Adrenal gland (tissue), 12 donors: ENCODE measurements around the gene RGS8. TPM values are rescaled to one million over a fixed set of nuclear protein-coding genes. Genes with fewer than 3 reads are reported as not detected.

Source experiments
- DNase-seq, 7 donors: peaks; one replicate each; pipeline ENCODE4 v3.0.0-alpha.2; 2019 to 2020
- H3K27ac ChIP-seq, 5 donors: fragments of 200-600 bp; sonication (generic) in 4 of 5; 1 replicate in 3 of 5; 2 replicates in 2 of 5; pipeline versions ENCODE4 v1.5.1 to v1.8.0; 2016 to 2020; ENCODE audit warnings: mild to moderate bottlenecking in 1 of 5
- H3K27me3 ChIP-seq: fragments of 200-600 bp; 2 replicates; pipeline ENCODE4 v1.8.0; 2021
- H3K36me3 ChIP-seq, 2 donors: fragments of 200-600 bp; replicated peaks in 1 of 2; 1 replicate in 1 of 2; 2 replicates in 1 of 2; pipeline versions ENCODE4 v1.5.1 to v1.8.0; 2018 to 2022
- H3K4me1 ChIP-seq, 2 donors: fragments of 200-600 bp; replicated peaks in 1 of 2; 1 replicate in 1 of 2; 2 replicates in 1 of 2; pipeline versions ENCODE4 v1.5.1 to v1.8.0; 2018 to 2021
- H3K4me3 ChIP-seq, 4 donors: fragments of 200-600 bp; sonication (generic) in 3 of 4; one replicate each; pipeline ENCODE4 v1.5.1; 2016 to 2018
- H3K9me3 ChIP-seq, 3 donors: fragments of 200-600 bp; sonication (generic) in 1 of 3; replicated peaks in 1 of 3; 1 replicate in 2 of 3; 2 replicates in 1 of 3; pipeline versions ENCODE4 v1.5.1 to v1.8.0; 2016 to 2021
- CTCF ChIP-seq, 6 experiments: fragments of 450-650 bp in 4 of 6; fragments of 200-600 bp in 2 of 6; sonication (generic) in 1 of 6; IDR thresholded peaks; 1 replicate in 5 of 6; 2 replicates in 1 of 6; pipeline versions ENCODE4 v1.5.1 to v1.8.0; 2016 to 2021; ENCODE audit warnings: antibody characterized with exemption in 6 of 6, mild to moderate bottlenecking in 2 of 6, moderate library complexity in 1 of 6
- POLR2A ChIP-seq, 2 donors: fragments of 450-650 bp; IDR thresholded peaks; one replicate each; pipeline ENCODE4 v1.6.1; 2017; ENCODE audit warnings: antibody characterized with exemption in 2 of 2, mild to moderate bottlenecking in 2 of 2, moderate library complexity in 1 of 2
- WGBS, 4 donors: extraction: QIAGEN DNeasy Blood & Tissue Kit in 2 of 4; methylation state at CpG; one replicate each; pipeline versions ENCODE4 v1.1.5 to v1.1.7; 2013 to 2017; 5-methylcytosine and 5-hydroxymethylcytosine counted together
- intact Hi-C, 2 donors: fragments of 100-400 bp; cut with DNase I; formaldehyde crosslinking; loops; one replicate each; pipeline versions ENCODE4 v1.14.1 to v1.15.0; 2022 to 2023
- polyA plus RNA-seq, 3 donors: library from polyadenylated mRNA; stranded (reverse); fragments of 200-250 nt in 2 of 3; fragments of 350-450 nt in 1 of 3; fragmentation: Illumina TruSeq in 1 of 3; extraction: RNeasy Lipid Tissue Mini Kit (QIAGEN cat#74804) in 1 of 3; gene quantifications; one replicate each; pipeline ENCODE4 v1.2.3, GENCODE V29; 2013 to 2014
- total RNA-seq, 9 donors: library from RNA; depleted of rRNA in 4 of 9; stranded (reverse); fragments of >200 nt in 4 of 9; fragments of 120-200 nt in 1 of 9; fragmentation: NEBNext Ultra II Directional in 1 of 9; extraction: Animal tissue kit (Norgen Biotek cat#: 25700) in 1 of 9; gene quantifications; one replicate each; pipeline versions ENCODE4 v1.1.0 to v1.2.4, GENCODE V29; 2013 to 2023
- donor health status: healthy with polysubstance abuse.
- donor health status: Bipolar disorder and iron deficiency.
- donor health status: DM: yes; HTN: yes; CAD: no.
- donor health status: DM: no; HTN: no; CAD: no.
- donor health status: DM: no; HTN: no; CAD: no.
- donor health status: DM: yes; HTN: yes; CAD: no.

RGS8 gene
- total and polyA plus RNA-seq, 12 donors = 0.40 to 11.8 (median 1.2) TPM

GRCh38 chr1:182666706-182667105, 17.7 kb downstream of the RGS8 start:
- Histone ChIP-seq H3K9me3 (no peaks in the 10 kb centered on the region), H3K27ac (no peak overlapping the region), H3K36me3 (no peaks in the 10 kb centered on the region), H3K27me3 (no peaks in the 10 kb centered on the region), H3K4me1 (no peaks in the 10 kb centered on the region), H3K4me3 (no peak overlapping the region)
- no peak for DNase-seq
- 80 to 86% (median 84%) methylated on average over 9 of the region's 9 CpGs for WGBS, 4 donors
- no peak for TF ChIP-seq CTCF (IDR thresholded peaks at IDR 0.05)
- no peak for TF ChIP-seq POLR2A (IDR thresholded peaks at IDR 0.05)
- intact Hi-C loops = no loop called here

GRCh38 chr1:182664296-182664695, 20.1 kb downstream of the RGS8 start:
- TF ChIP-seq CTCF (IDR thresholded peaks at IDR 0.05) (no peak), POLR2A (IDR thresholded peaks at IDR 0.05) (no peak)
- Histone ChIP-seq H3K4me1 (no peaks in the 10 kb centered on the region), H3K9me3 (no peaks in the 10 kb centered on the region), H3K27ac (no peak overlapping the region), H3K36me3 (no peaks in the 10 kb centered on the region), H3K4me3 (no peak overlapping the region), H3K27me3 (no peaks in the 10 kb centered on the region)
- intact Hi-C loops = no loop called here
- DNase-seq = no peak
- 46 to 52% (median 49%) methylated on average over 3 of the region's 3 CpGs for WGBS, 4 donors

GRCh38 chr1:182662956-182663355, 21.4 kb downstream of the RGS8 start:
- WGBS, 4 donors = 76 to 90% (median 84%) methylated on average over 3 of the region's 3 CpGs
- no peak for DNase-seq
- H3K9me3 ChIP-seq = no peaks in the 10 kb centered on the region
- no peaks in the 10 kb centered on the region for H3K27me3 ChIP-seq
- TF ChIP-seq POLR2A (IDR thresholded peaks at IDR 0.05) = no peak
- no peak for TF ChIP-seq CTCF (IDR thresholded peaks at IDR 0.05)
- H3K4me3 ChIP-seq = no peak overlapping the region
- H3K36me3 ChIP-seq = no peaks in the 10 kb centered on the region
- intact Hi-C loops = no loop called here
- H3K27ac ChIP-seq = no peak overlapping the region
- H3K4me1 ChIP-seq = no peaks in the 10 kb centered on the region

- Histone ChIP-seq H3K36me3 (no peaks in the 10 kb centered on the region), H3K27ac (no peak overlapping the region), H3K4me3 (no peak overlapping the region), H3K9me3 (no peaks in the 10 kb centered on the region), H3K4me1 (no peaks in the 10 kb centered on the region), H3K27me3 (no peaks in the 10 kb centered on the region)
- intact Hi-C loops = no loop called here
- 85 to 89% (median 88%) methylated on average over 7 of the region's 7 CpGs for WGBS, 4 donors
- DNase-seq = no peak
- no peak for TF ChIP-seq CTCF (IDR thresholded peaks at IDR 0.05)
- no peak for TF ChIP-seq POLR2A (IDR thresholded peaks at IDR 0.05)
These were observed 22.1 kb downstream of the RGS8 start for GRCh38 chr1:182662121-182662890.
